ENCODE results near the gene PLEKHG3.

The PLEKHG3 gene

DNA sequence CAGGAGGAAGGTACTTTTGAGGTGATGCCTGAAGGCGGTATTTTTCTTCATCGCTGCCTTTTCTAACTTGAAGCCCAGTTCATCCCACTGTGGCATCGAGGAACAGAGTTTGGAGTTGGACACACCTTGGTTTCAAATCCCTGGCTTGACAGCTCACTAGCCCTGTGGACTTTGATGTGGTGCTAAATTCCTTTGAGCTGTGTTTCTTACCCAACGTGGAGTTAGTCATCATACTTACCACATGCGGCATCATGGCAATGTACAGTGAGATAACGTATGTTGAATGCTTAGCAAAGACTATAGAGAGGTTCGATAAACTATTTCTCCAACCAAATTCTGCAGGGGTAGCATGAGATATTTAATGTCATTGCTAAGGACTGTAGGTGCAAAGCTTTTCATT, 3.4 kb downstream of the PLEKHG3 start:
- Histone ChIP-seq H3K4me1 (ENCODE audit: insufficient read depth, insufficient read length) (peaks cover 10% of the 10 kb centered on the region), H3K36me3 (ENCODE audit: insufficient read depth, insufficient read length, low read length) (peaks cover 19% of the 10 kb centered on the region), H3K9ac (ENCODE audit: insufficient read length, low read depth) (peak overlapping the region; percentile 21), H3K4me3 (ENCODE audit: insufficient read length, low read depth) (no peak overlapping the region), H3K27me3 (ENCODE audit: insufficient read depth, insufficient read length) (peaks cover 46% of the 10 kb centered on the region), H3K9me3 (ENCODE audit: insufficient read depth, low read length) (peaks cover 3% of the 10 kb centered on the region; the same call in 1 of the 2 replicates)
- no peak for DNase-seq (ENCODE audit: low read depth, low spot score)
- TF ChIP-seq ZNF274 (IDR thresholded peaks at IDR 0.05; ENCODE audit: low read depth, low read length) (no peak), SUZ12 (IDR thresholded peaks at IDR 0.05; ENCODE audit: extremely low read depth, insufficient read depth, insufficient read length) (no peak), YY1 (IDR thresholded peaks at IDR 0.05; ENCODE audit: insufficient read depth, insufficient read length) (no peak)

DNA sequence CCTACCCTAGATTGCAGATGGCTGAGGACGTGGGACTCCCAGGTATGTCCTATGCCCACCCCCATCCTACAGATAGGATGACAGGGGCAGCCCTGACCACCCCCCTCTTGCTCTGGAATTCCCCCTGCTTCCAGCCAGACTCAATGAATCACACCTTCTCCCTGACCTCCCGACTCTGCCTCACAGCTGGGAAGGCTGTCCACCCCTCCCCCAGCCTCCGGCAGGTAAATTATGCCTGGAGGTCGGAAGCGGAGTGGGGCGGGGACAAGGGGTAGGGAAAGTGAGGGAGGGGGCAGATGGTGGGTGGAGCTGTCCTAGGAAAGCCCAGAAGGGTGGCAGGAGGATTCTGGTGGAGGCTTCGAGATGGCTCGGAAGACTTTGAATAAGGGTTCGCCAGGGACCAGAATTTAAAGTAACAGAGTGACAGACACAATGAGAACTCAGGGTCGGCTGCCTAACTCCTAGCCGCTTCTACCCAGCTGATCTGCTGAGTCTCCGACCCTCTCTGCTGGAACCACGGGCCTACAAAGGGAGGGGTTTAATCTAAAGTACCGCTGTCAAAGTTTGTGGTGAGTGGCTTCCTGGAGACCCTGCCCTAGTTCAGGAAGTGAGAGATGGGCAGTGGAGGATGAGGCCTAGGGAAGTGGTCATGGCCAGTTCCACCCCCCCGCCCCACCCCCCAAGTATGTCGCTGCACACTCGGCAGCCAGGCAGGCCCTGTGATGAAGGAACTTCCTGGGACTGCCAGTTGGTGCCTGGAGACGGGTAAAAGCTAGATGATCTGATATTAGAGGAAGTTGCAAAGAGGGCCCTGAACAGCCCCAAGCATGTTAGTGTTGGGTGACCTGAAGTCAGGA, 4.2 kb downstream of the PLEKHG3 start:
- Histone ChIP-seq H3K4me1 (ENCODE audit: insufficient read depth, insufficient read length) (peaks cover 10% of the 10 kb centered on the region), H3K9ac (ENCODE audit: insufficient read length, low read depth) (peak overlapping the region; percentile 21), H3K4me3 (ENCODE audit: insufficient read length, low read depth) (no peak overlapping the region), H3K36me3 (ENCODE audit: insufficient read depth, insufficient read length, low read length) (peaks cover 19% of the 10 kb centered on the region), H3K27me3 (ENCODE audit: insufficient read depth, insufficient read length) (peaks cover 40% of the 10 kb centered on the region), H3K9me3 (ENCODE audit: insufficient read depth, low read length) (peaks cover 10% of the 10 kb centered on the region)
- TF ChIP-seq YY1 (IDR thresholded peaks at IDR 0.05; ENCODE audit: insufficient read depth, insufficient read length), result no peak
- no peak for TF ChIP-seq SUZ12 (IDR thresholded peaks at IDR 0.05; ENCODE audit: extremely low read depth, insufficient read depth, insufficient read length)
- no peak for TF ChIP-seq ZNF274 (IDR thresholded peaks at IDR 0.05; ENCODE audit: low read depth, low read length)
- peak; percentile 63 for DNase-seq (ENCODE audit: low read depth, low spot score)

DNA sequence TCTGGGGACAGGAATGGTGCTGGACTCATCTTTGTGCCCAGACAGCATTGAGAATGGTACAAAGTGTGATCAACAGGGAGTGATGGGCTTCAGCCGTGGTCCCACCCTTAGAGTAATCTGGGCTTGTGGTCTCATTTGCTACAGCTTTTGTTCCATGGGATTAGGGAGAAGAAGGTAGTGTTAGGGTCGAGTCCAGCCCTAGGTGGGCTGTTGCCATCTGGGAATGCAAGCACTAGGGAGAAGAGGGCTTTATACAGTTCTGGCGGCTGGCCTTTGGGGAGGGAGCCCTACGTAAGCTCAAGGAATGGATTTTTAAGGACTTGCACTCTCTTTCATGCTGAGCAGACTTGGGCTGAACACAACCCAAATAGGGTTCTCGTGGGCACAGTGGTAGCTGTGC, 4.9 kb downstream of the PLEKHG3 start:
- peak overlapping the region; percentile 8 for H3K9ac ChIP-seq (ENCODE audit: insufficient read length, low read depth)
- no peak overlapping the region for H3K4me3 ChIP-seq (ENCODE audit: insufficient read length, low read depth)

DNA sequence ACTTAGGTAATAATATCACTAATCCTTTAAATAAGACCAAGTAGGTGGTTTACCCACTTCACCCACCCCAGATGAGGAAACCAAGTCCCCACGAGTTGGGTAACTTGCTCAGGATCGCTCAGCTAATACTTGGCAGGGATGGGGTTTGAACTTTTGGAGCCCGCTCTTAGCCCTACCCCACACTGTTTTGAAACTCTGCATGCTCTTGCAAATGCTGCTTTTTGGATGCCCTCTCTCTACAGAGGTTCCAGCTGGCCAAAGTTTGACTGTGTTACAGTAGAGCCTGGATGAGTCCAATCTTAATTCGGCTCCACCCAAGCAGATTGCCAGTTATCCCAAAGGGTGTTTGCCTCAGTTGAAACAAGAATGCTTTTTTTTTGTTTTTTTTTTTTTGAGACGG, 6.8 kb downstream of the PLEKHG3 start:
- Histone ChIP-seq H3K27me3 (ENCODE audit: insufficient read depth, insufficient read length) (peaks cover 24% of the 10 kb centered on the region), H3K9ac (ENCODE audit: insufficient read length, low read depth) (no peak overlapping the region), H3K4me1 (ENCODE audit: insufficient read depth, insufficient read length) (peaks cover 12% of the 10 kb centered on the region), H3K4me3 (ENCODE audit: insufficient read length, low read depth) (no peak overlapping the region), H3K36me3 (ENCODE audit: insufficient read depth, insufficient read length, low read length) (peaks cover 21% of the 10 kb centered on the region), H3K9me3 (ENCODE audit: insufficient read depth, low read length) (peaks cover 24% of the 10 kb centered on the region)
- no peak for DNase-seq (ENCODE audit: low read depth, low spot score)
- TF ChIP-seq YY1 (IDR thresholded peaks at IDR 0.05; ENCODE audit: insufficient read depth, insufficient read length) (no peak), ZNF274 (IDR thresholded peaks at IDR 0.05; ENCODE audit: low read depth, low read length) (no peak), SUZ12 (IDR thresholded peaks at IDR 0.05; ENCODE audit: extremely low read depth, insufficient read depth, insufficient read length) (no peak)

More for the DNA sequence above, 4.9 kb downstream of the PLEKHG3 start:
- Histone ChIP-seq H3K4me1 (ENCODE audit: insufficient read depth, insufficient read length) (peaks cover 10% of the 10 kb centered on the region), H3K27me3 (ENCODE audit: insufficient read depth, insufficient read length) (peaks cover 35% of the 10 kb centered on the region), H3K9me3 (ENCODE audit: insufficient read depth, low read length) (peaks cover 17% of the 10 kb centered on the region), H3K36me3 (ENCODE audit: insufficient read depth, insufficient read length, low read length) (peaks cover 19% of the 10 kb centered on the region)
- no peak for TF ChIP-seq YY1 (IDR thresholded peaks at IDR 0.05; ENCODE audit: insufficient read depth, insufficient read length)
- no peak for TF ChIP-seq SUZ12 (IDR thresholded peaks at IDR 0.05; ENCODE audit: extremely low read depth, insufficient read depth, insufficient read length)
- TF ChIP-seq ZNF274 (IDR thresholded peaks at IDR 0.05; ENCODE audit: low read depth, low read length), result no peak
- no peak for DNase-seq (ENCODE audit: low read depth, low spot score)

DNA sequence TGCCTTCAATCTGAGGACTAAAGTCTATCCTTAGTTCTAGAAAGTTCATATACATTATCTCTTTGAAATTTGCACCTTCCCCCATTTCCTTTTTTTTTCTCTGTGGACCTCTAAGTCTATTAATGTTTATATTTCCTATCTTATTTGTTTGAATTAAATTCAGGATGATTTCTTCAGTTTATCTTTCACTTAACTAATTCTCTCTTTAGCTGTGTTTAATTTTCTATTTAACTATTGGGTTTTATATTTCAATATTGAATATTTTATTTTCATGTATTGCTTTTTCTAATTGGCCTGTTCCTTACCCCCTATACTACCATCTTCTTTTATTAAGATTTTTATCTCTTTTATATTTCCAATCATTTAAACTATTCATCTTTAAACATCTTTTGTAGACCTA, 9.5 kb downstream of the PLEKHG3 start:
- Histone ChIP-seq H3K4me1 (ENCODE audit: insufficient read depth, insufficient read length) (peaks cover 10% of the 10 kb centered on the region), H3K9me3 (ENCODE audit: insufficient read depth, low read length) (peaks cover 24% of the 10 kb centered on the region), H3K27me3 (ENCODE audit: insufficient read depth, insufficient read length) (peaks cover 20% of the 10 kb centered on the region), H3K4me3 (ENCODE audit: insufficient read length, low read depth) (no peak overlapping the region), H3K36me3 (ENCODE audit: insufficient read depth, insufficient read length, low read length) (peaks cover 24% of the 10 kb centered on the region), H3K9ac (ENCODE audit: insufficient read length, low read depth) (no peak overlapping the region)
- TF ChIP-seq SUZ12 (IDR thresholded peaks at IDR 0.05; ENCODE audit: extremely low read depth, insufficient read depth, insufficient read length) (no peak), YY1 (IDR thresholded peaks at IDR 0.05; ENCODE audit: insufficient read depth, insufficient read length) (no peak), ZNF274 (IDR thresholded peaks at IDR 0.05; ENCODE audit: low read depth, low read length) (no peak)
- DNase-seq (ENCODE audit: low read depth, low spot score), result no peak

DNA sequence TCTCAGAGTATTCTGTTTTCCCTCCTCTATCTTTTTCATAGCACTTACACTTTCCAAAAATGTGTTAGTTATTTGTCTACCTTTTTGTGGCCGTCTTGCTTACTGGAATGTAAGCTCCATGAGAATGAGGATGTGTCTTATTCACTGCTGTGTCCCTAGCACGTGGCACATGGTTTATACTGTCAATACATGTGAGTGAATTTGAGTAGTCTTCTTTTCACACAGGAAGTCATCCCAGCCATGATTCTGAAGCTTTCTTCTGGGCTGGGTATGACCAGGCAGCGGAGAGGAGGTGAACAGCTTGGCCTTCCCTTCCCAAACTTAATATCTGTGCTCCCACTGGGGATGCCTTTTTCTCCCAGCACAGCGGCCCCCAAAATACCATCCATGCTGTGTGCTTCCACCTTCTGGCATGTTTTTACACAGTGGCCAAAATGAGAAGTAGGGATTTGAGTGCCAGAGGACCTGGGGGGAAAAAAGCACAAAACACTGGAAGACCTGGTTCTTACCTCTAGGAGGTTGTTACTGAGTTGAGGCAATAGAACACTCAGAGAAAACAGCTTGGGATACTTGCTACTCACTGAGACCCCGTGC, 10.3 kb downstream of the PLEKHG3 start:
- Histone ChIP-seq H3K27me3 (ENCODE audit: insufficient read depth, insufficient read length) (peaks cover 15% of the 10 kb centered on the region), H3K4me1 (ENCODE audit: insufficient read depth, insufficient read length) (peaks cover 10% of the 10 kb centered on the region), H3K9me3 (ENCODE audit: insufficient read depth, low read length) (peaks cover 24% of the 10 kb centered on the region), H3K4me3 (ENCODE audit: insufficient read length, low read depth) (no peak overlapping the region), H3K9ac (ENCODE audit: insufficient read length, low read depth) (no peak overlapping the region), H3K36me3 (ENCODE audit: insufficient read depth, insufficient read length, low read length) (peaks cover 24% of the 10 kb centered on the region)
- no peak for DNase-seq (ENCODE audit: low read depth, low spot score)
- TF ChIP-seq YY1 (IDR thresholded peaks at IDR 0.05; ENCODE audit: insufficient read depth, insufficient read length) (no peak), SUZ12 (IDR thresholded peaks at IDR 0.05; ENCODE audit: extremely low read depth, insufficient read depth, insufficient read length) (no peak), ZNF274 (IDR thresholded peaks at IDR 0.05; ENCODE audit: low read depth, low read length) (no peak)

DNA sequence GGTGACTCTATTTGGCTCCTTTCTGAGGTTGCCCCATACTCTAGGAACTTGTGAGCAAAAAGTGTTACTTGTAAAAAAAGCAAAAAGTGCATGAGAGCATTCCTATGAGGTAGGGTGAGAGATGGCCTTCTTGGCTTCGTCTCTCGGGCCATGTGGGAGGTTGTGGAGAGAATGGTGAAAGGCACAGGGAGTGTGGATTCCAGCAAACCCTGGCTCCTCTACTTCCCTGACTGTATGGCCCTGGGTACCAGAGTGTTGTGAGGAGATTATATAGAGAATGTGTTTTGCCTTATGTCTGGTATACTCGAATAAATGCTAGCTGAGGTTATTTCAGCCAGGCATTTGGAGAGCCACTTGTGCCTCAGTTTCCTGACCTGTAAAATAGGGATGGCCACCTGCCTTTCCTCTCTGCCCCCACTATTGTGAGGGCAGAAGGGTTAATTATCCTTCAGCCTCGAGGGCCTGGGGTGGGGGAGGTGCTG, 11.0 kb downstream of the PLEKHG3 start:
- Histone ChIP-seq H3K4me3 (ENCODE audit: insufficient read length, low read depth) (no peak overlapping the region), H3K9ac (ENCODE audit: insufficient read length, low read depth) (no peak overlapping the region), H3K4me1 (ENCODE audit: insufficient read depth, insufficient read length) (peaks cover 12% of the 10 kb centered on the region), H3K36me3 (ENCODE audit: insufficient read depth, insufficient read length, low read length) (peaks cover 22% of the 10 kb centered on the region), H3K27me3 (ENCODE audit: insufficient read depth, insufficient read length) (peaks cover 13% of the 10 kb centered on the region), H3K9me3 (ENCODE audit: insufficient read depth, low read length) (peaks cover 24% of the 10 kb centered on the region)
- no peak for DNase-seq (ENCODE audit: low read depth, low spot score)
- TF ChIP-seq YY1 (IDR thresholded peaks at IDR 0.05; ENCODE audit: insufficient read depth, insufficient read length), result no peak
- TF ChIP-seq SUZ12 (IDR thresholded peaks at IDR 0.05; ENCODE audit: extremely low read depth, insufficient read depth, insufficient read length), result no peak
- no peak for TF ChIP-seq ZNF274 (IDR thresholded peaks at IDR 0.05; ENCODE audit: low read depth, low read length)
